NT2/D1 (cell line): ENCODE data around the gene SPSB4.

Experiments used
- SUZ12 ChIP-seq: IDR thresholded peaks from 2 replicates; pipeline ENCODE4 v1.6.1; 2011; ENCODE audit not compliant: insufficient read length, insufficient read depth; ENCODE audit errors: extremely low read depth
- YY1 ChIP-seq: IDR thresholded peaks from 2 replicates; pipeline ENCODE4 v1.6.1; 2011; ENCODE audit not compliant: insufficient read length, insufficient read depth
- ZNF274 ChIP-seq: IDR thresholded peaks from 2 replicates; pipeline ENCODE4 v1.6.1; 2011; ENCODE audit warnings: mild to moderate bottlenecking, low read depth, low read length

GRCh38 chr3:141082064-141082463 is 30.9 kb downstream of the SPSB4 start:
- TF ChIP-seq YY1, result no peak
- TF ChIP-seq ZNF274, result no peak
- TF ChIP-seq SUZ12, result no peak
